Osteocyte (in vitro differentiated cells): ENCODE results near the gene TCHHL1. TPM values are rescaled to one million over a fixed set of nuclear protein-coding genes. Genes with fewer than 3 reads are reported as not detected.

Source experiments
- DNase-seq: peaks from one replicate; pipeline ENCODE4 v3.0.0; 2021; ENCODE audit warnings: mixed read lengths; ENCODE audit not compliant: unreplicated experiment; ENCODE audit errors: extremely low spot score
- H3K27ac Mint-ChIP-seq: one replicate; pipeline ENCODE4 v1.8.0; 2021; ENCODE audit warnings: mild to moderate bottlenecking, mixed read lengths; ENCODE audit not compliant: unreplicated experiment
- H3K27me3 Mint-ChIP-seq: one replicate; pipeline ENCODE4 v1.8.0; 2021; ENCODE audit warnings: mixed read lengths; ENCODE audit not compliant: unreplicated experiment
- H3K36me3 Mint-ChIP-seq: one replicate; pipeline ENCODE4 v1.8.0; 2021; ENCODE audit warnings: mixed read lengths; ENCODE audit not compliant: unreplicated experiment
- H3K4me1 Mint-ChIP-seq: one replicate; pipeline ENCODE4 v1.8.0; 2021; ENCODE audit warnings: mixed read lengths; ENCODE audit not compliant: unreplicated experiment
- H3K4me3 Mint-ChIP-seq: one replicate; pipeline ENCODE4 v1.8.0; 2021; ENCODE audit warnings: mild to moderate bottlenecking, moderate library complexity, mixed read lengths; ENCODE audit not compliant: unreplicated experiment
- H3K9me3 Mint-ChIP-seq: one replicate; pipeline ENCODE4 v1.8.0; 2021; ENCODE audit warnings: mixed read lengths; ENCODE audit not compliant: unreplicated experiment
- CTCF ChIP-seq: fragments of 200-600 bp; sonication (generic); IDR thresholded peaks from 2 replicates; pipeline ENCODE4 v1.5.0; 2021; ENCODE audit warnings: antibody characterized with exemption, mild to moderate bottlenecking, moderate library complexity
- total RNA-seq: library from RNA; stranded (reverse); gene quantifications from 2 replicates; pipeline ENCODE4 v1.2.1, GENCODE V29; 2021

TCHHL1 gene
- total RNA-seq, 1 donor from 2014 or later: not detected

- H3K27me3 Mint-ChIP-seq: no peaks in the 10 kb centered on the region
- H3K36me3 Mint-ChIP-seq: peaks cover 36% of the 10 kb centered on the region
- peak overlapping the region; percentile 99 for H3K27ac Mint-ChIP-seq
- H3K4me1 Mint-ChIP-seq: peaks cover 29% of the 10 kb centered on the region
- TF ChIP-seq CTCF: peak; percentile 71
- DNase-seq: no peak
- peak overlapping the region; percentile 86 for H3K4me3 Mint-ChIP-seq
- H3K9me3 Mint-ChIP-seq: no peaks in the 10 kb centered on the region
Measured at GRCh38 chr1:152034654-152035538, 54.0 kb downstream of the TCHHL1 start.

DNA sequence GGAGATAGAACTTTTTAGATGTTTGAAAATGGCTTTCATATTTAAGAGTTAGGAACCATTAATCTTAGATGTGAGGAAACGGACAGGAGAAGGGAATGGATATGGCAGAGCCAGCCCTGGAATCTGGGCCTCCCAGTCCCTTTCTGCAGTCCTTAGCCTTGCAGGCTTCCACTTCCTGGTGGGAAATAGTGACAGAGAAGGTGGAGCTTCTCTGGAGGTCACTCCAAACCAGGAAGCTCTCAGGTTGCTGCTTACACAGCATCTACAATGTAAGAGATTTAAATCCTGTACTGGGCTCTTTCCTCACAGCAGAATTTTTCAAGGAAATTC lies 54.6 kb downstream of the TCHHL1 start:
- Mint-ChIP-seq H3K9me3 (peaks cover 2% of the 10 kb centered on the region), H3K27ac (peak overlapping the region; percentile 99), H3K27me3 (no peaks in the 10 kb centered on the region), H3K4me1 (peaks cover 34% of the 10 kb centered on the region), H3K4me3 (peak overlapping the region; percentile 86), H3K36me3 (peaks cover 38% of the 10 kb centered on the region)
- DNase-seq: no peak
- no peak for TF ChIP-seq CTCF

Other genes with a start within 250 kb of the TCHHL1 start
- not detected in 2 replicates for gene C2CD4D, start 249.2 kb downstream of the TCHHL1 start, total RNA-seq
- not detected in 2 replicates for gene THEM5, start 235.4 kb downstream of the TCHHL1 start, total RNA-seq
- gene THEM4, start 179.6 kb downstream of the TCHHL1 start, total RNA-seq: 11.8 and 12.3 TPM in 2 replicates
- gene S100A10, start 95.2 kb downstream of the TCHHL1 start, total RNA-seq: 227 and 234 TPM in 2 replicates
- 443 and 446 TPM in 2 replicates for gene S100A11, start 52.1 kb downstream of the TCHHL1 start, total RNA-seq
- 0.05 TPM in 1 of 2 replicates, not detected in the other for gene TCHH, start 26.4 kb upstream of the TCHHL1 start, total RNA-seq
- gene RPTN, start 70.2 kb upstream of the TCHHL1 start, total RNA-seq: not detected in 2 replicates
- not detected in 2 replicates for gene HRNR, start 135.1 kb upstream of the TCHHL1 start, total RNA-seq
- not detected in 2 replicates for gene FLG, start 236.2 kb upstream of the TCHHL1 start, total RNA-seq